KMS-11 (cell line): ENCODE results near the gene PDZRN3.

ENCODE experiments used
- H2AFZ ChIP-seq: fragments of 200-600 bp; sonication (generic); 2 replicates; pipeline ENCODE4 v1.6.1; 2016; ENCODE audit warnings: antibody characterized with exemption, mixed run types, low read depth
- H3K27ac ChIP-seq: fragments of 200-600 bp; sonication (generic); 2 replicates; pipeline ENCODE4 v1.6.1; 2016; ENCODE audit warnings: mild to moderate bottlenecking, mixed run types
- H3K27me3 ChIP-seq: fragments of 200-600 bp; sonication (generic); 2 replicates; pipeline ENCODE4 v1.6.1; 2017; ENCODE audit warnings: mild to moderate bottlenecking, low read depth, mixed run types, moderate library complexity; ENCODE audit not compliant: insufficient read depth
- H3K36me3 ChIP-seq: fragments of 200-600 bp; sonication (generic); 2 replicates; pipeline ENCODE4 v1.6.1; 2017; ENCODE audit warnings: mild to moderate bottlenecking, mixed run types; ENCODE audit not compliant: insufficient read depth
- H3K4me1 ChIP-seq: fragments of 200-600 bp; sonication (generic); 2 replicates; pipeline ENCODE4 v1.6.1; 2016; ENCODE audit warnings: mild to moderate bottlenecking, low read depth, mixed run types; ENCODE audit not compliant: poor library complexity, severe bottlenecking
- H3K4me2 ChIP-seq: fragments of 200-600 bp; sonication (generic); 2 replicates; pipeline ENCODE4 v1.7.0; 2016; ENCODE audit warnings: mild to moderate bottlenecking, mixed run types
- H3K4me3 ChIP-seq: fragments of 200-600 bp; sonication (generic); IDR thresholded peaks from 2 replicates; pipeline ENCODE4 v1.6.1; 2017; ENCODE audit warnings: low read depth, low read length, mixed read lengths; ENCODE audit not compliant: insufficient read depth
- H3K79me2 ChIP-seq: fragments of 200-600 bp; sonication (generic); 2 replicates; pipeline ENCODE4 v1.6.1; 2016; ENCODE audit warnings: low read depth, mixed run types; ENCODE audit not compliant: insufficient read depth
- H3K9ac ChIP-seq: fragments of 200-600 bp; sonication (generic); 2 replicates; pipeline ENCODE4 v1.6.1; 2016; ENCODE audit warnings: mild to moderate bottlenecking, mixed run types
- H4K20me1 ChIP-seq: fragments of 200-600 bp; sonication (generic); 2 replicates; pipeline ENCODE4 v1.6.1; 2016; ENCODE audit warnings: mild to moderate bottlenecking, mixed run types; ENCODE audit not compliant: insufficient read depth
- CTCF ChIP-seq: fragments of 200-600 bp; sonication (generic); conservative IDR thresholded peaks from 2 replicates; pipeline ENCODE4 v1.6.1; 2017; ENCODE audit warnings: low read depth, mild to moderate bottlenecking, antibody characterized with exemption, low read length, moderate library complexity, mixed read lengths

PDZRN3 gene

GRCh38 chr3:73419179-73419803 lies 205.4 kb downstream of the PDZRN3 start:
- Histone ChIP-seq H3K27me3 (no peaks in the 10 kb centered on the region), H4K20me1 (no peaks in the 10 kb centered on the region), H2AFZ (no peak overlapping the region), H3K4me3 (no peak overlapping the region), H3K9ac (no peak overlapping the region), H3K4me1 (no peaks in the 10 kb centered on the region), H3K27ac (no peak overlapping the region), H3K79me2 (no peaks in the 10 kb centered on the region), H3K4me2 (no peak overlapping the region), H3K36me3 (no peaks in the 10 kb centered on the region)
- TF ChIP-seq CTCF, result no peak

- Histone ChIP-seq H3K4me1 (no peaks in the 10 kb centered on the region), H3K27me3 (no peaks in the 10 kb centered on the region), H3K79me2 (no peaks in the 10 kb centered on the region), H3K27ac (no peak overlapping the region), H4K20me1 (no peaks in the 10 kb centered on the region), H3K36me3 (no peaks in the 10 kb centered on the region), H3K4me3 (no peak overlapping the region), H3K4me2 (no peak overlapping the region), H3K9ac (no peak overlapping the region), H2AFZ (no peak overlapping the region)
- TF ChIP-seq CTCF, result no peak
Measured at GRCh38 chr3:73418681-73419080, 206.1 kb downstream of the PDZRN3 start.

- H3K4me1 ChIP-seq, result no peaks in the 10 kb centered on the region
- no peak overlapping the region for H3K27ac ChIP-seq
- H3K27me3 ChIP-seq, result no peaks in the 10 kb centered on the region
- TF ChIP-seq CTCF, result no peak
- no peak overlapping the region for H3K4me2 ChIP-seq
- no peak overlapping the region for H2AFZ ChIP-seq
- H3K4me3 ChIP-seq, result no peak overlapping the region
- no peaks in the 10 kb centered on the region for H4K20me1 ChIP-seq
- no peaks in the 10 kb centered on the region for H3K79me2 ChIP-seq
- H3K9ac ChIP-seq, result no peak overlapping the region
- no peaks in the 10 kb centered on the region for H3K36me3 ChIP-seq
Measured at GRCh38 chr3:73415118-73415517, 209.6 kb downstream of the PDZRN3 start.

- H3K4me2 ChIP-seq, result no peak overlapping the region
- no peak for TF ChIP-seq CTCF
- no peak overlapping the region for H3K27ac ChIP-seq
- H3K4me3 ChIP-seq, result no peak overlapping the region
- H2AFZ ChIP-seq, result no peak overlapping the region
- no peaks in the 10 kb centered on the region for H3K36me3 ChIP-seq
- no peaks in the 10 kb centered on the region for H3K27me3 ChIP-seq
- H3K9ac ChIP-seq, result no peak overlapping the region
- no peaks in the 10 kb centered on the region for H3K79me2 ChIP-seq
- H3K4me1 ChIP-seq, result no peaks in the 10 kb centered on the region
- no peaks in the 10 kb centered on the region for H4K20me1 ChIP-seq
Measured at GRCh38 chr3:73413619-73414018, 211.1 kb downstream of the PDZRN3 start.
